ENCODE measurements around the gene RHCE. TPM values are rescaled to one million over a fixed set of nuclear protein-coding genes. Genes with fewer than 3 reads are reported as not detected.
"Not testable (repeated sequence)": the region's sequence is repeated elsewhere in the genome, so short reads cannot be mapped to it uniquely, and the experiment has no call there.

The RHCE gene
- total and polyA plus RNA-seq, 8 donors = 0.13 to 2.9 TPM; not detected in 6

DNA sequence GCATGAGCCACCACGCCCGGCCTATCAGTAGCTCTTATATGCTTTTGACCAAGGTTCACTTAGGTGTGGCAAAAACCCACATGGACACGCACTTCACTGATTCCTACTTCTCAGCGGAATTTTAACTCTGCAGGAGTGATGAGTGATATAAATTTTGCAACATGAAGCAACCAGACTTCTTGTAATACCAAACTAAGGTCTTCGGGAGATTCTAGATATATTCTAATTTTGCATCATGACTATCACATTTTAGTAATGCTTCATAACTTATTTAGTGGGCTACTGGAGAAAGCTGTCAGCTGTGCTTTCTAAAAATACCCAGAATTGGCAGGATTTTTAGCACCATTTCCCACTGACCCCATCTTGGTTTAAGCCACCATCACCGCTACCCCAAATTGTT lies 27.8 kb downstream of the RHCE start:
- intact Hi-C loops (cut with DNase I; ENCODE audit: low total_unique reads) = no loop called here
- no peak overlapping the region for H3K4me3 ChIP-seq
- 73 to 88% (median 77%) methylated on average over 6 of the region's 6 CpGs for WGBS, 5 donors
- no peak overlapping the region for H3K27ac ChIP-seq
- no peaks in the 10 kb centered on the region for H3K4me1 ChIP-seq
- peaks cover 0 to 8% (median 0%) of the 10 kb centered on the region in 3 donors for H3K27me3 ChIP-seq
- no peak for TF ChIP-seq EP300 (IDR thresholded peaks at IDR 0.05)
- TF ChIP-seq POLR2AphosphoS5 (IDR thresholded peaks at IDR 0.05) = no peak
- TF ChIP-seq POLR2A (IDR thresholded peaks at IDR 0.05) = no peak
- TF ChIP-seq, protein P1, sequence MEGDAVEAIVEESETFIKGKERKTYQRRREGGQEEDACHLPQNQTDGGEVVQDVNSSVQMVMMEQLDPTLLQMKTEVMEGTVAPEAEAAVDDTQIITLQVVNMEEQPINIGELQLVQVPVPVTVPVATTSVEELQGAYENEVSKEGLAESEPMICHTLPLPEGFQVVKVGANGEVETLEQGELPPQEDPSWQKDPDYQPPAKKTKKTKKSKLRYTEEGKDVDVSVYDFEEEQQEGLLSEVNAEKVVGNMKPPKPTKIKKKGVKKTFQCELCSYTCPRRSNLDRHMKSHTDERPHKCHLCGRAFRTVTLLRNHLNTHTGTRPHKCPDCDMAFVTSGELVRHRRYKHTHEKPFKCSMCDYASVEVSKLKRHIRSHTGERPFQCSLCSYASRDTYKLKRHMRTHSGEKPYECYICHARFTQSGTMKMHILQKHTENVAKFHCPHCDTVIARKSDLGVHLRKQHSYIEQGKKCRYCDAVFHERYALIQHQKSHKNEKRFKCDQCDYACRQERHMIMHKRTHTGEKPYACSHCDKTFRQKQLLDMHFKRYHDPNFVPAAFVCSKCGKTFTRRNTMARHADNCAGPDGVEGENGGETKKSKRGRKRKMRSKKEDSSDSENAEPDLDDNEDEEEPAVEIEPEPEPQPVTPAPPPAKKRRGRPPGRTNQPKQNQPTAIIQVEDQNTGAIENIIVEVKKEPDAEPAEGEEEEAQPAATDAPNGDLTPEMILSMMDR (IDR thresholded peaks at IDR 0.05) = no peak
- no peaks in the 10 kb centered on the region for H3K9me3 ChIP-seq
- H3K36me3 ChIP-seq = no peaks in the 10 kb centered on the region
- no peak for DNase-seq

- DNase-seq; H3K4me3 ChIP-seq; H3K9me3 ChIP-seq; H3K27ac ChIP-seq; intact Hi-C loops (cut with DNase I; ENCODE audit: low total_unique reads); H3K36me3 ChIP-seq; H3K4me1 ChIP-seq; H3K27me3 ChIP-seq: not testable (repeated sequence)
- WGBS, 5 donors = 46 to 77% (median 59%) methylated on average over 3 of the region's 3 CpGs
These were observed 30.9 kb downstream of the RHCE start for GRCh38 chr1:25389721-25390120.

- intact Hi-C loops (cut with DNase I; ENCODE audit: low total_unique reads) = not testable (repeated sequence)
- 61 to 71% (median 68%) methylated on average over 6 to 8 of the region's 9 CpGs for WGBS, 5 donors
These were observed 31.9 kb downstream of the RHCE start for GRCh38 chr1:25388691-25389090.

DNA sequence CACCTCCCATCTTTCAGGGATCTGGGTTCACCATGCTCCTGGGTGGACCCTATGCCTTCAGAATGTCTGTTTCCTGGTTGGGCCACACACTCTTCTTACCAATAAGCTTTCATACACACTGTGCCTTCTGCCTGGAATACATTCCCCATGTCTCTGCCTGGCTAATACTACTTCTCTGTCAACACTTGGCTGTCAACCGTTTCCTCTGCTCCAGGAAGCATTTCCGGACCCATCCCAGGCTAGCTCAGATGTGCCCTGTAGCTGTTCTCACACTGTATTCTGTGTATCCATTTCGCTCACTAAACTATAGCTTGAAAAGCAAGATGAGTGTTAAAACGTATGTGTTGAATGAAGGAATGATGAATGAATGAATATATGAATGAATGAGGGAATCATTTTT lies 33.5 kb downstream of the RHCE start:
- H3K4me1 ChIP-seq; intact Hi-C loops (cut with DNase I; ENCODE audit: low total_unique reads); H3K27me3 ChIP-seq; H3K9me3 ChIP-seq; H3K36me3 ChIP-seq; DNase-seq; H3K27ac ChIP-seq; H3K4me3 ChIP-seq: not testable (repeated sequence)
- 74 to 78% (median 76%) methylated on average over 4 of the region's 4 CpGs for WGBS, 5 donors

More at GRCh38 chr1:25388691-25389090, 31.9 kb downstream of the RHCE start:
- H3K27me3 ChIP-seq, H3K4me3 ChIP-seq, H3K36me3 ChIP-seq, H3K9me3 ChIP-seq, DNase-seq, H3K4me1 ChIP-seq, H3K27ac ChIP-seq: not testable (repeated sequence)

DNA sequence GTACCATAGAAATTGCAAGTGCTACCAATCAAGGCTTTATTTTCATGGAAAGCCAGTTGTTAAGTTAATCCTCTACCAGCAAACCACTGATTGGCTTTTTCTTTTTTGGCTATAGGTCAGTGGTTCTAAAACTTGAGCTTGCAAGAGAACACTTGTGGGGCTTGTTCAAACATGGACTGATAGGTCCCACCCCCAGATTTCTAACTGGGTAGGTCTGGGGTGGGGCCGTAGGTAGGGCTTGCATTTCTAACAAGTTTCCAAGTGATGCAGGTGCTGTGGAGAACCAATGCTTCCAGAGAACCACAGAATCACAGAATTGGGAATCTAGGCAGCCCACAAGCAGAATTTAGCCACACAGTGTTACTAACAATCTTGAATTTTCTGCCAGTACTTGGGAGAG lies 36.8 kb downstream of the RHCE start:
- no CpG with 5 or more reads among the region's 1 CpG for WGBS, 5 donors

DNA sequence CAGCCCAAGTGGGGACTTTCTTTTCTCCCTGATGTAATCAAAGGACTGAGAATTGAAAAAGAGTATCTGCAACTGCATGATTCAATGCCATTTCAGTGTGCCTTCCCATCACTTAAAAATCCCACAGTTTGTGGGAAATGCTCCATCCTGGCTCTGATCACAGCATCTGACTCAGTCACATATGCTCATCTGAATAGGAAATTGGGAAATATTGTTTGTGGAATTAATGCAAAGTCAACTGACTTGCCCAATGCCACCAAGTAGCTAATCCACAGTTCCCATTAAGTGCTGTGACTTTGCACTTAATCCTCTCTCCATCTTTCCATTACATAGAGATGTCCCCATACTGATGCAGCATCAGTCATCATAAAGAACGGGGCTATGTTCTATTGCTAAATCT lies 37.5 kb downstream of the RHCE start:
- H3K4me1 ChIP-seq; H3K4me3 ChIP-seq; H3K27ac ChIP-seq; H3K27me3 ChIP-seq; DNase-seq; intact Hi-C loops (cut with DNase I; ENCODE audit: low total_unique reads); H3K9me3 ChIP-seq; H3K36me3 ChIP-seq: not testable (repeated sequence)
- WGBS, 5 donors = 79 to 100% (median 89%) methylated on average over 1 of the region's 1 CpG

More for the DNA sequence above, 36.8 kb downstream of the RHCE start:
- H3K36me3 ChIP-seq; H3K9me3 ChIP-seq; H3K4me1 ChIP-seq; intact Hi-C loops (cut with DNase I; ENCODE audit: low total_unique reads); H3K27me3 ChIP-seq; H3K27ac ChIP-seq; H3K4me3 ChIP-seq; DNase-seq: not testable (repeated sequence)

DNA sequence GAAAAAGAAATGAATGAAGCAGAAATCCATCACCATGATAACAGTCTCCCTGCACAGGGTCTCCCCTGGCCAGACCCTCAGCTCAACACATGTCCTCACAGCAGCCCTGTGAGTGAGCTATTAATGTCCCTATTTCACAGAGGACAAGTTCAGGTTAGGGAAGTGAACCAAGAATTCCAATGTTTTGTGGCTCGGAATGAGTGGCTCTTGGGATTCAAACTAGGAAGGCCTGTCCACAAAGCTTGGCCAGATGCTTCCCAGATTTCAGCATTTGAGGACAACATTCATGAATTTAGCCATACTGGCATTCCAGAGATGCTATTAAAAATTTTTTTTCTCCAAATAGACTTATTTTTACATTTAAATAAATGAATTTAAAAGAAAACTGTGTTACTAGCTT lies 38.1 kb downstream of the RHCE start:
- WGBS, 5 donors = 83 to 100% (median 91%) methylated on average over 1 of the region's 1 CpG
- intact Hi-C loops (cut with DNase I; ENCODE audit: low total_unique reads); H3K36me3 ChIP-seq; H3K4me1 ChIP-seq; H3K27me3 ChIP-seq; DNase-seq; H3K27ac ChIP-seq; H3K4me3 ChIP-seq; H3K9me3 ChIP-seq: not testable (repeated sequence)

DNA sequence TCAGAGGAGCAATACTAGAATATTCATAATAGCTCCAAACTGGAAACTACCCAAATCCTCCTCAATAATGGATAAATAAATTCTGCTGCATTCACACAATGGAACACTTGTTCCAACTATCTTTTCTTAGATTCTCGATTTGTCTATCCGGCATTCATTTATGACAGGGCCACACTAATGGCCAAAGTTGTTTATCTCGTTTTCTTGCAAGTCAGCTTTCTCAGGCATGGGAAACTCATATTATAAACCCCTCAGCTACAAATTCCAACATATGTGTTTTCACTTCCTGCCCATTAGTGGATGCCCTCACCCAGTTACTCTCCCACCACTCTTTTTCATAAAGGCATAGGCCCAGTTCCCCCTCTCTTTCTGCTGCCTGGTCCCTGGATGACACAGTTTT lies 42.3 kb downstream of the RHCE start:
- H3K27me3 ChIP-seq; H3K4me1 ChIP-seq; DNase-seq; H3K27ac ChIP-seq; H3K36me3 ChIP-seq; intact Hi-C loops (cut with DNase I; ENCODE audit: low total_unique reads); H3K4me3 ChIP-seq; H3K9me3 ChIP-seq: not testable (repeated sequence)
- 81 to 87% (median 83%) methylated on average over 3 of the region's 3 CpGs for WGBS, 5 donors

- not testable (repeated sequence) for H3K4me3 ChIP-seq, H3K4me1 ChIP-seq
These were observed 48.9 kb downstream of the RHCE start for GRCh38 chr1:25371757-25372156.

DNA sequence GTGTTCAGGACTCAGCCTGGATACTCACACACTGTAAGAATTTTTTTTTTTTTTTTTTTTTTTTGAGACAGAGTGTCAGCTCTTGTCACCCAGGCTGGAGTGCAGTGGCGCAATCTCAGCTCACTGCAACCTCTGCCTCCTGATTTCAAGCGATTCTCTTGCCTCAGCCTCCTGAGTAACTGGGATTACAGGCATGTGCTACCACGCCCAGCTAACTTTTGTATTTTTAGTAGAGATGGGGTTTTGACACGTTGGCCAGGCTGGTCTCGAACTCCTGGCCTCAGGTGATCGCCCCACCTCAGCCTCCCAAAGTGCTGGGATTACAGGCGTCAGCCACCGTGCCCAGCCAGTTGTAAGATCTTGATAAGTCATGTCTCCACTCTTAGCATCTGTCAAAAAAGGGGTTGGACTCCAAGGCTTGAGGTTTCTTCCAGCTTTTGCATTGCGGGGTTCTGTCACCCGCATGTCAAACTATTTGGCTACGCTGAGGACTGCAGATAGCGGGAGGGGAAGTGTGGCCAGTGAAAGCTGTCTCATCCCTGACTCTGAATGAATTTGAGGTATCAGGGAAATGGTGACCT lies 50.8 kb downstream of the RHCE start:
- H3K4me3 ChIP-seq; H3K36me3 ChIP-seq; H3K9me3 ChIP-seq; DNase-seq; intact Hi-C loops (cut with DNase I; ENCODE audit: low total_unique reads); H3K4me1 ChIP-seq; H3K27me3 ChIP-seq; H3K27ac ChIP-seq: not testable (repeated sequence)
- 77 to 90% (median 83%) methylated on average over 12 of the region's 12 CpGs for WGBS, 5 donors

More at GRCh38 chr1:25371757-25372156, 48.9 kb downstream of the RHCE start:
- intact Hi-C loops (cut with DNase I; ENCODE audit: low total_unique reads); H3K27ac ChIP-seq; DNase-seq; H3K27me3 ChIP-seq; H3K36me3 ChIP-seq; H3K9me3 ChIP-seq: not testable (repeated sequence)
- WGBS, 5 donors = 80 to 84% (median 82%) methylated on average over 7 of the region's 7 CpGs
